HG03103 (cell line): ENCODE measurements around the gene CYSTM1.

Experiments
- ATAC-seq: cut with Tn5 transposase; IDR thresholded peaks from one replicate; pipeline ENCODE4 v1.9.1; 2021; ENCODE audit warnings: low read depth; ENCODE audit not compliant: unreplicated experiment

Gene CYSTM1

DNA sequence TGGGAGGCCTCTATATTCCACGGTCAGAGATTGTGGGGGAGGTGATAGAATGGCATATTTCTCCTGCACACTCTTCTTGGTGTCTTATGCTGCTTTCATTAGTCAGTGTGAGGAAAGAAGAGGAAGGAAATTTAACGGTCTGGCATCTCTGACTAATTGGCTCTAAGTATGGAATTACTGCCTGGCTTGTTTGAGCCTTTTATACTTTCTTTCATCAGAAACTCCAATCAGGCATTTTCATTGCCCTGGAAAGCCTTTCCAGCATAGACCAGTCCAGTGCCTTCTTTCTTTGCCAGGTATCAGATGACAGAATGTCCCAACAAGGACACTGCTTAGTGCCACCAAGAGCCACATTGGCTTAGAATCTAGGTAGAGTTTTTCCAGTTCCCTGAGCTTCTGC is 30.2 kb downstream of the CYSTM1 start:
- no peak for ATAC-seq

- no peak for ATAC-seq
These were observed 31.0 kb downstream of the CYSTM1 start for GRCh38 chr5:140205952-140206351.

DNA sequence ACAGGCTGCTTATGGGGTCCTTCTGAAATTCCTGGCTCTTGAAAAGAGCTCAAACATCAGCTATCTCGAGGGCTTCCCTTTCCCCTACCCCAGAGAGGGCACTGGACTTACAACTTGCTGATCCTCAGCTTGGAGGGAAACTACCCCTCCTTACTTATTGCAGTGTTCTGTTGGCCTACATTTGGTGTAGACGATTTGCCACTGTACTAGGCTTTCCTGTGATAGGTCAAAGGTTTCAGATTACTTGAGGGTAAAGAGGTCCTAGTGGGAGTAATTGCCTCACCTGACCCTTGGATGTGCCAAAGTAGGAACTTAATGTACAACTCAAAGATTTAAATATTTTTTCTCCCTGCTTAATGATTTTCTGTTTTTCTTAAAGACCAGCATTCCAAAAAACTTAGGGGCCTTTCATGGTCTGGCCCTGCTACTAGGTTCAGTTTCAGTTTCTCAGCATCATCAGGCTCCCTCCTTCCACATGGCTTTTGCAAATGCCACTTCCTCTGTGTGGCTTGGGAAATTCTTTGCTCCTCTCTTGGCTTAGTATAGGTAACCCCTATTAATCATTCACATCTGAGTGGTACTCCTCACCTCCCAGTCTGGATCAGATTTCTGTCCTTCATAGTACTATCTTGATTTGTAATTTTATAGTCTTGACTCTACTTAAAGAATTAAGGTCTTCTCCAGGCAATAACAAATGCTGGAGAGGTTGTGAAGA is 32.4 kb downstream of the CYSTM1 start:
- peak; percentile 52 for ATAC-seq

DNA sequence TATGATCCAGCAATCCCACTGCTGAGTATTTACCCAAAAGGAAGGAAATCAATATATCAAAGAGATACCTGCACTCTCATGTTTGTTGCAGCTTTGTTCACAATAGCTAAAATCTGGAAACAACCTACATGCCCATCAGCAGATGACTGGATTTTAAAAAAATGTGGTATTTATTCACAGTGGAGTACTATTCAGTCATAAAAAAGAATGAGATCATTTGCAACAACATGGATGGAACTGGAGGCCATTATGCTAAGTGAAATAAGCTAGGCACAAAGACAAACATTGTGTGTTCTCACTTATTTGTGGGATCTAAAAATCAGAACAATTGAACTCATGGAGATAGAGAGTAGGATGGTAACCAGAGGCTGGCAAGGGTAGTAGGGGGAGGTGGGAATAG is 33.1 kb downstream of the CYSTM1 start:
- ATAC-seq: no peak

DNA sequence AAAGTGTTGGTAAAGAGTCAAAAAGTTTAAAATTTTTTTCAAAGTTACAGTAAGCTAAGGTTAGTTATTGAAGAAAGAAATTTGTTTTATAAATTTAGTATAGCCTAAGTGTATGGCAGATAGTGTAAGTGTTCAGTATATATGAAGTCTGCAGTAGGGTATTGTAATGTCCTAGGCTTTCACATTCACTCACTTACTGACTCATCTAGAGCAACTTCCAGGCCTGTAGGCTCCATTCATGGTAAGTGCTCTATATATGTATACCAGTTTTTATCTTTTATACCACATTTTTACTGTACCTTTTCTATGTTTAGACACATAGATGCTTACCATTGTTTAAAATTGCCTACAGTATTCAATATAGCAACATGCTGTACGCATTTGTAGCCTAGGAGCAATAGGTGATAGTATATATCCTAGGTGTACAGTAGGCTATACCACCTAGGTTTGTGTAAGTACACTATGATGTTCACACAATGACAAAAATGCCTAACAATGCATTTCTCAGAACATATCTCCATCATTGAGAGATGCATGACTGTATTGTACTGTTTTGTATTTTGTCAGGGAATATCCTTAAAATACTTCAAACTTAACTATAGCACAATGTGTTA is 38.5 kb downstream of the CYSTM1 start:
- no peak for ATAC-seq

DNA sequence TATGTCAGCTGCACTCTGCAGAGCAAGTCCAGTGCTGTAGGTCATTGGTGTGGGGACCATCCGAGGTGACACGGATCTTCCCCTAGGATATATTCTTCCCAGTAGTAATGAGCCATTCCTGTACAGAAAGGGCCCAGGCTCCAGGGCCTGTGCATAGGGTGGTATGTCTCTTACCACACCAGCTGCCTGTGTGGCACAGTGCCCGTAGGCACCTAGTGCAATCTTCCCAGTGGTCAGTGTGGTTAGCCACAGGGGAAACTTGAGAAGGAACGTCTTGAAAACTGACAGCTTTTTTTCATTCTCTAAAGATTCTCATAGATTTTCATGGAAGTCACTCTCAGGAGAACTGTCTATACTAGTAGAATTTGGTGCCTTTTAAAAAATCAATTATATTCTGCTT is 39.8 kb downstream of the CYSTM1 start:
- ATAC-seq: no peak

GRCh38 chr5:140215276-140215675 is 40.3 kb downstream of the CYSTM1 start:
- no peak for ATAC-seq

DNA sequence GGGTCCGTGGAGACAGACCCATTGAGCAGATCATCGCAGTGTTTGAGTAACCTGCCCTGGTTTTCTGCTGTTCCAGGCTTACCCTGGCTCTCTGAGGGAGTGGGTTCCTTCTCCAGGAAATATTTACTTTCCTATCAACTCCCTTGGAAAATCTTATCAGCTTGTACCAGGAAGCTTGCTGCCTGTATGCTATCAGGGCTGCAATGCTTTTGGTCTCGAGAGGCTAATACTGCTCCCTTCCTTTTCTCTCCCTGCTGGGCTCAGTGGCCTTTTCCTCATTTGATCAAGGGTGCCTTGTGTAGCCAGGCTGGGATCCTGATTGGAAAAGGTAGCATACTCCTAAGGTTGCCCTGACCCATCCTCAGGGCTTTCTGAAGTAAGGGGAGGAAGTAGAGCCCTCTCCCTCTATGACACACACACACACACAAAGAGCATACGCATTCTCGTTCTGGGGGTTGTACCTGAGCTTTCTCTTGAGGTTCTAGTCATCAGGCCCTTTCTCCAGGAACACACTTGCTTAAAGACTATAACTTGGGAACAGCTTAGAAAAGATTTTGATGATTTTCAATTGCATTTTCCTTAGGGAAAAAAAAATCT is 41.6 kb downstream of the CYSTM1 start:
- ATAC-seq: no peak

GRCh38 chr5:140217299-140218026 is 42.5 kb downstream of the CYSTM1 start:
- ATAC-seq: no peak

DNA sequence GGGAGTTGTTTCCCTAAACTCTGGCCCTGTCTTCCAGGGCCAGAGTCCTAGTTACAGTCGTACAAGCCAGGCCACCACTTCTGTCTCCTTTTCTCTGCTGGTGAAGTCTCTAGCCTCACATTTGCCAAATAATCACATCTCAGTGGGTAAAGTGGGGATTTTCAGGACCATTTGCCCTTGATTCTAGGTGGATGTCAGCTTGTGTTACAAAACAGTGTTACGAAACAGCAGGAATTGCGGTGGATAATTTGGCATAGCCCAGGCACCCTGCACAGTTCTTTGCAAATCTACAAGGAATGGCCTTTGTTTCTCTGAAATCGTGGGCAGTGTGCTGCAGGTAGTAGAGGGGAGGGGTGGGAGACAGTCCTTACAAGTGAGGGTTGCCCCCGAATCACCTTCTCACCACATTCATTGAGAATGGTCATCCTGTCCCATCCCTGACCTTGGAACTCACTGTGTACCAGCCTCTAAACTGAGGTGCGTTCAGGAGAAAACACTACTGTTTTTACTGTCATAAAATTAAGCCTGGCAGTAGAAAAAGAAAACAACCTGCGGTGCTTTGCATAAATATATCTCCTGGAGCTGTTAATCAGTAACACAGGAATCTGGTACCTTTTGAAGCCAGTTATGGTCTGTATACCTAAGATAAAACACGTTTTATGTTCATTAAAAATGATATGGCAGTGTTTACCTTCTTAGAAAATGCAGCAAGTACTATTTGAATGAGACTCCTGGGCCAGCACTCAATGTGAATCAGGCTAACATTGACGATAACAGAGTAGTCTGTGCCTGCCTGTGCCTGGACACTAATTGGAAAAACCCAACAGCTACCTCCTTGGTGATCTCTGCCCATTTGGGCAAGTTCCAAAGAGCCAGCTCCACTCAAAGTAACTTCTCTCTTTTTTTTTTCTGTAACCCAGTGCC is 44.3 kb downstream of the CYSTM1 start:
- no peak for ATAC-seq

DNA sequence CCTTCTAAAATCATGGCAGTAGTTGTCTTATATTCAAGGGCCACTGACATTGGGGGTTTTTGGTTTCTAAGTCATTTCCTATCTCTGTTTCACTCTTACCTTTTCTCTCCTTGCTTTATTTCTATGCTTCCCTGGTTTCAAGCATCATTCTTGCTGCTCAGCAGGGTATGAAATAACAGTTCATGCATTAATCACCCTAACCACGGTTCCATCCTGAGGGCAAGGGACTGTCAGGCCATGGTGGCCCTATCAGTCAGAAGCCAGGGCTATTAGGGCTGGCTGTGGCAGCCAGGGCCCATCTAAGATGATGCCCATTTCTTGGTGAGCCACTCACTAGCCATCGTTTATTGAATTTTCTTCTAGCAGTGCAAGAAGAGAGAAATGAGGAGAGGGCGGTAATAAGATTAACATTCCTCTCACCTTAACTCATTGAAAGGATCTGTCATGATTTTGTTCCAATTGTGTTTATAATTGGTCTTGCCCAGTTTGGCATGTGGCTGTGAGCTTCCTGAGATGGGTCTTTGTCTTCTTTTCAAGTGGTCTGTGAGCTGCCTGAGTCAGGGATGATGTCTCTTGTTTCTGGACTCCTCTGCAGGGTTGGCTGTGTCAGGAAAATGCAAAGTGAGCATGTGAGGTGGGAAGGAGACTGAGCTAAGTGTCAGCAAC is 45.2 kb downstream of the CYSTM1 start:
- ATAC-seq: peak; percentile 50

GRCh38 chr5:140220698-140221064 is 45.7 kb downstream of the CYSTM1 start:
- ATAC-seq: no peak

DNA sequence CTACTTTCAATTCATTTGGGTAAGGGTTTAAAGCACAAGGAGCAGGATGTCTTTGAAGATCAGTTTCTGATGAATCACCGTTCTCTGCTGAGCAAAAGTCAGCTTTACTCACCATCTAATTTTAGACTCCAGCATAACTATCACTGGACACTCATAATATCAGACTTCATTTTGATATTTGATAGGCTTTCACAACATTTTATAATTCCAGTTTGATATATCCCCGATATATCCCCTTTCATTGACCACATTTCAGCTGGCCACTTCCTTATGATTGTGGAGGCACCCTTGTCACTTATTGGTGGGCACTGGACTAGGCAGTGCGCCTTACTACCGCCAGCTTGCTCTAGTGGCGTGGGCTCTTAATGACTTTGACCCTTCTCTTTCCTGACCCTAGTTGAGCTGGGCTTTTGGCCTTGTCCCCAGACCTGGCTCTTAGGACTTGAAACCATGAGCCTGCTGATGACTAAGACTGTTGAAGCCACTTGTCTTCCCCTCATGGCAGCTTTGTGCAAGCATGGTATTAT is 46.8 kb downstream of the CYSTM1 start:
- ATAC-seq: no peak

DNA sequence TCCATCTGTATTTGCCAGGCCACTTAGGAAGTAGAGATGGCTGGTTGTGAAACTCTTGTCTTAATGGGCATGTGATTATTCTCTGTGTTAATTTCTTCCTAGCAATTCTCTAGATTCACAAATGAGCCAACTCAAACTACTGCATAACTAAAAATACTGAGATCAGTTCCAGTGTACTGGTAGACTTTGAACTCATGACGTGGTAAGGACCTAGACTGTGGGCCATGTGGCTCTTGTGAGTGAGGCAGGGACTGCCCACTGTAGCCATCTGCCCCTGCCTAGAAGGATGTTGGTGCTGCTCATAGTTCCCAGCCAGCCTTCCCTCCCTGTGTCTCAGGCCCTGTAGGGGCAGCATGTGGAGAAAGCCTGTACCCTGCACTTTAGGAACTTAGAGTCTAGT is 47.4 kb downstream of the CYSTM1 start:
- ATAC-seq: no peak

- ATAC-seq: no peak
These were observed 48.6 kb downstream of the CYSTM1 start for GRCh38 chr5:140223567-140223966.

GRCh38 chr5:140224658-140225057 is 49.7 kb downstream of the CYSTM1 start:
- no peak for ATAC-seq

- ATAC-seq: no peak
These were observed 50.4 kb downstream of the CYSTM1 start for GRCh38 chr5:140225396-140225795.

DNA sequence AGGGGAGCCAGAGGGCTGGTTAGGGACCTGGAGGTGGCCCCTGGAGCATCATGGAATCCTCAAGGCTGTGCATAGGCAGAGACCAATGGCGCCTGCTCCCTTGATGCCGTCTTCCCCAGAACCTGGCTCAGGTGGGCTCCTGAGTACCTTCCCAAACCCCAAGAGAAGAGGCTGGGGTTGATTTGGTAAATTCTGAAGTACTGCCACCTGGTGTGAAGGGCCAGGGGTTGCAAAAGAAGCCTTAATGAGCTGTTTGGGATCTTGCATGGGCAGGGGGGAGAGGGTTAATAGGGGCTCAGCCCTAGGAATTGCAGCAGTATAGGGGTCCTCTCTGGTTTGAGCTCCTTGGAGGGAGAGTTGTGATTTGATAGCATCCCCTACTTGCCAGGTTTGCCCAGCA is 52.1 kb downstream of the CYSTM1 start:
- no peak for ATAC-seq

DNA sequence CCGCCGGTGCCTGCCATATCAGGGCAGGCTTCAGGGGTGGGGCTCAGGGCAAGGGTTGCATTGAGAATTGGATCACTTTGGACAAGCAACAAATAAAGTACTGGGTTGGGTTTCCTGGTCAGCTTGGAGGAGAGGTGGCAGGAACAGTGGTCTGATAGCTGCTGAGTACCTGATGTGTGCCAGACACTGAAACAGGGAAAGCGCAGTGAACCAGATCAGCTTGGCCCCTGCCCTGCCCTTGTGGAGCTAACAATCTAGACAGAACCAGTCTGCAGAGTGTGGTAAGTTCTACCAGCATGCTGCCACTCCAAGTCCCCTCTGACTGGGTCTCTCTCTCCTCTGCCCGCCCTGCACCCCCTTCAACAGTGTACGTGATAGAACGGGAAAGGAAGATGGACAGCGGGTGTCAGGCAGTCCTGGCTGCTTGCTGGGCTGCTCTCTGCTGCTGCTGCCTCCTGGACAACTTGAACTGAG is 53.4 kb downstream of the CYSTM1 start:
- ATAC-seq: no peak

DNA sequence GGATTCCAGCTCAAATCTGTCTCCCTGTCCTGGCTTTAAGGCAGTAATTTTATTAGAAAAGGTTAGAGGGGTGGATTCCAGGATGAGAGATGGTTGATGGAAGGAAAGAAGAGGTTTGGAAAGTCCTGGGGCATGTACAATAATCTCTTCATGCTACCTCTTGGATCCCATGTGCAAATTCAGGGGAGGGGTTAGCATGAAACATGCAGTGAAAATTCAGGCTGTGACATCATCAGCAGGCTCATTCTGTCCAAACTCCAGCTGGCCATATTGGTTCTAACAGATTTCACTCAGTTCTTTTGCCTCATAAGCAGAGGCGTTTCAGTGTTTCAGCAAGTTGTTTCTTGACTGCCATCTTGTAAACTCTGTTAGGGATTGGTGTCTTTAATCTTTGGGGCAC is 55.4 kb downstream of the CYSTM1 start:
- no peak for ATAC-seq
